Medulla oblongata (tissue), 1 donor: ENCODE measurements around the gene GBE1.
A peak's percentile ranks its signal among the peaks of the same experiment; 100 is the strongest.

ENCODE experiments used
- DNase-seq: peaks from one replicate; pipeline ENCODE4 v3.0.0-alpha.2; 2015; ENCODE audit errors: extremely low spot score

The GBE1 gene

GRCh38 chr3:81621277-81621676 lies 140.2 kb downstream of the GBE1 start:
- DNase-seq, result no peak

GRCh38 chr3:81620849-81621248 lies 140.6 kb downstream of the GBE1 start:
- no peak for DNase-seq

GRCh38 chr3:81612768-81613167 lies 148.7 kb downstream of the GBE1 start:
- no peak for DNase-seq

GRCh38 chr3:81602781-81603180 lies 158.7 kb downstream of the GBE1 start:
- no peak for DNase-seq

- DNase-seq, result no peak
Measured at GRCh38 chr3:81601707-81602305, 159.6 kb downstream of the GBE1 start.

GRCh38 chr3:81592101-81592500 lies 169.3 kb downstream of the GBE1 start:
- no peak for DNase-seq

GRCh38 chr3:81585937-81586336 lies 175.5 kb downstream of the GBE1 start:
- DNase-seq, result no peak

GRCh38 chr3:81585056-81585455 lies 176.4 kb downstream of the GBE1 start:
- no peak for DNase-seq

GRCh38 chr3:81581966-81582599 lies 179.4 kb downstream of the GBE1 start:
- peak; percentile 29 for DNase-seq

GRCh38 chr3:81580355-81580754 lies 181.1 kb downstream of the GBE1 start:
- peak; percentile 10 for DNase-seq

- no peak for DNase-seq
Measured at GRCh38 chr3:81579744-81580143, 181.7 kb downstream of the GBE1 start.

- no peak for DNase-seq
Measured at GRCh38 chr3:81572201-81572756, 189.2 kb downstream of the GBE1 start.

- no peak for DNase-seq
Measured at GRCh38 chr3:81568378-81568777, 193.1 kb downstream of the GBE1 start.

- DNase-seq, result no peak
Measured at GRCh38 chr3:81565041-81565440, 196.4 kb downstream of the GBE1 start.

GRCh38 chr3:81558106-81558505 lies 203.3 kb downstream of the GBE1 start:
- DNase-seq, result no peak

- no peak for DNase-seq
Measured at GRCh38 chr3:81554801-81555200, 206.6 kb downstream of the GBE1 start.

GRCh38 chr3:81554388-81554787 lies 207.1 kb downstream of the GBE1 start:
- no peak for DNase-seq

- DNase-seq, result no peak
Measured at GRCh38 chr3:81550415-81550814, 211.0 kb downstream of the GBE1 start.

GRCh38 chr3:81549831-81550230 lies 211.6 kb downstream of the GBE1 start:
- DNase-seq, result no peak

- no peak for DNase-seq
Measured at GRCh38 chr3:81549388-81549787, 212.1 kb downstream of the GBE1 start.

GRCh38 chr3:81545572-81545971 lies 215.9 kb downstream of the GBE1 start:
- DNase-seq, result no peak

- DNase-seq, result peak; percentile 6
Measured at GRCh38 chr3:81544385-81544784, 217.1 kb downstream of the GBE1 start.

- DNase-seq, result no peak
Measured at GRCh38 chr3:81540787-81541186, 220.7 kb downstream of the GBE1 start.

- DNase-seq, result no peak
Measured at GRCh38 chr3:81531846-81532245, 229.6 kb downstream of the GBE1 start.
